MM.1S (cell line): ENCODE data around the gene GPRIN1.

Experiments used
- CTCF ChIP-seq: fragments of 300-600 bp; sonication (generic); IDR thresholded peaks from 2 replicates; pipeline ENCODE4 v1.5.1; 2016; ENCODE audit warnings: antibody characterized with exemption, low read length, mixed read lengths
- EZH2 ChIP-seq: fragments of 300-600 bp; sonication (generic); optimal IDR thresholded peaks from 2 replicates; pipeline ENCODE3; 2017; ENCODE audit warnings: low read depth, mild to moderate bottlenecking, antibody characterized with exemption, low read length, mixed read lengths
- EZH2phosphoT487 ChIP-seq: fragments of 300-600 bp; sonication (generic); IDR thresholded peaks from 2 replicates; pipeline ENCODE4 v1.6.1; 2018; ENCODE audit warnings: antibody characterized with exemption, low read length

- no peak for TF ChIP-seq EZH2
- no peak for TF ChIP-seq CTCF
- no peak for TF ChIP-seq EZH2phosphoT487
Measured at GRCh38 chr5:176601901-176602482, 8.0 kb downstream of the GPRIN1 start.
